Liver (tissue), 3 donors: ENCODE measurements around the gene ZNF653.

Experiments
- CTCF ChIP-seq: fragments of 150-350 bp; IDR thresholded peaks from 2 replicates; pipeline ENCODE4 v1.5.1; 2017; ENCODE audit warnings: improper control_type of control experiment, low read depth, low read length; ENCODE audit not compliant: missing input control
- MAX ChIP-seq: IDR thresholded peaks from 2 replicates; pipeline ENCODE4 v1.6.1; 2016; ENCODE audit warnings: antibody characterized with exemption
- REST ChIP-seq: IDR thresholded peaks from 2 replicates; pipeline ENCODE4 v1.6.1; 2016; ENCODE audit warnings: antibody characterized with exemption, mild to moderate bottlenecking
- SP1 ChIP-seq: IDR thresholded peaks from 2 replicates; pipeline ENCODE4 v1.6.1; 2018; ENCODE audit warnings: antibody characterized with exemption, mild to moderate bottlenecking
- donor health status: healthy.
- donor health status: healthy.

- TF ChIP-seq MAX (no peak), CTCF (no peak), REST (no peak), SP1 (no peak)
Observed at GRCh38 chr19:11507370-11508078, 1.9 kb upstream of the ZNF653 start.
